ENCODE results near the gene CEBPB.

Gene CEBPB

GRCh38 chr20:50144362-50144761 is 46.3 kb upstream of the CEBPB start:
- TF ChIP-seq CTCF (conservative IDR thresholded peaks at IDR 0.05; ENCODE audit: low read depth, low read length), result no peak
- Histone ChIP-seq H3K27me3 (ENCODE audit: insufficient read depth, low read depth) (no peaks in the 10 kb centered on the region), H3K79me2 (ENCODE audit: insufficient read depth, low read depth) (peaks cover 6% of the 10 kb centered on the region; the same call in 1 of the 2 replicates), H3K36me3 (ENCODE audit: insufficient read depth) (no peaks in the 10 kb centered on the region), H3K4me2 (no peak overlapping the region), H3K9ac (no peak overlapping the region), H2AFZ (ENCODE audit: low read depth) (no peak overlapping the region), H3K4me1 (ENCODE audit: low read depth, poor library complexity, severe bottlenecking) (no peaks in the 10 kb centered on the region), H4K20me1 (ENCODE audit: insufficient read depth) (no peaks in the 10 kb centered on the region), H3K27ac (no peak overlapping the region), H3K4me3 (IDR thresholded peaks at IDR 0.05; ENCODE audit: insufficient read depth, low read depth, low read length) (no peak overlapping the region)

- no peak overlapping the region for H3K27ac ChIP-seq
- H3K27me3 ChIP-seq (ENCODE audit: insufficient read depth, low read depth), result no peaks in the 10 kb centered on the region
- peaks cover 6% of the 10 kb centered on the region; the same call in 1 of the 2 replicates for H3K79me2 ChIP-seq (ENCODE audit: insufficient read depth, low read depth)
- no peak overlapping the region for H3K9ac ChIP-seq
- H3K4me1 ChIP-seq (ENCODE audit: low read depth, poor library complexity, severe bottlenecking), result no peaks in the 10 kb centered on the region
- no peak overlapping the region for H3K4me3 ChIP-seq (IDR thresholded peaks at IDR 0.05; ENCODE audit: insufficient read depth, low read depth, low read length)
- H3K36me3 ChIP-seq (ENCODE audit: insufficient read depth), result no peaks in the 10 kb centered on the region
- TF ChIP-seq CTCF (conservative IDR thresholded peaks at IDR 0.05; ENCODE audit: low read depth, low read length), result no peak
- no peaks in the 10 kb centered on the region for H4K20me1 ChIP-seq (ENCODE audit: insufficient read depth)
- H3K4me2 ChIP-seq, result no peak overlapping the region
- H2AFZ ChIP-seq (ENCODE audit: low read depth), result no peak overlapping the region
Observed at GRCh38 chr20:50145566-50145965, 45.1 kb upstream of the CEBPB start.

GRCh38 chr20:50146214-50146613 is 44.4 kb upstream of the CEBPB start:
- H3K36me3 ChIP-seq (ENCODE audit: insufficient read depth), result no peaks in the 10 kb centered on the region
- H3K4me1 ChIP-seq (ENCODE audit: low read depth, poor library complexity, severe bottlenecking), result no peaks in the 10 kb centered on the region

GRCh38 chr20:50146732-50147662 is 43.6 kb upstream of the CEBPB start:
- H3K4me1 ChIP-seq (ENCODE audit: low read depth, poor library complexity, severe bottlenecking), result peaks cover 3% of the 10 kb centered on the region
- no peak overlapping the region for H3K9ac ChIP-seq
- no peaks in the 10 kb centered on the region for H4K20me1 ChIP-seq (ENCODE audit: insufficient read depth)
- no peak for TF ChIP-seq CTCF (conservative IDR thresholded peaks at IDR 0.05; ENCODE audit: low read depth, low read length)
- no peak overlapping the region for H3K4me3 ChIP-seq (IDR thresholded peaks at IDR 0.05; ENCODE audit: insufficient read depth, low read depth, low read length)
- peaks cover 10% of the 10 kb centered on the region; the same call in 1 of the 2 replicates for H3K79me2 ChIP-seq (ENCODE audit: insufficient read depth, low read depth)
- no peaks in the 10 kb centered on the region for H3K27me3 ChIP-seq (ENCODE audit: insufficient read depth, low read depth)
- H2AFZ ChIP-seq (ENCODE audit: low read depth), result no peak overlapping the region
- H3K4me2 ChIP-seq, result no peak overlapping the region
- no peaks in the 10 kb centered on the region for H3K36me3 ChIP-seq (ENCODE audit: insufficient read depth)
- no peak overlapping the region for H3K27ac ChIP-seq

More at GRCh38 chr20:50146214-50146613, 44.4 kb upstream of the CEBPB start:
- H3K9ac ChIP-seq, result no peak overlapping the region
- no peak overlapping the region for H2AFZ ChIP-seq (ENCODE audit: low read depth)
- H4K20me1 ChIP-seq (ENCODE audit: insufficient read depth), result no peaks in the 10 kb centered on the region
- H3K27ac ChIP-seq, result no peak overlapping the region
- no peak overlapping the region for H3K4me3 ChIP-seq (IDR thresholded peaks at IDR 0.05; ENCODE audit: insufficient read depth, low read depth, low read length)
- peaks cover 9% of the 10 kb centered on the region; the same call in 1 of the 2 replicates for H3K79me2 ChIP-seq (ENCODE audit: insufficient read depth, low read depth)
- no peak for TF ChIP-seq CTCF (conservative IDR thresholded peaks at IDR 0.05; ENCODE audit: low read depth, low read length)
- H3K27me3 ChIP-seq (ENCODE audit: insufficient read depth, low read depth), result no peaks in the 10 kb centered on the region
- no peak overlapping the region for H3K4me2 ChIP-seq
